CD4-positive, alpha-beta T cell treated with Interferon alpha-2 for 1 hour (primary cell): Measurements from ENCODE around the gene APOA5.
"Not testable (repeated sequence)": the region's sequence is repeated elsewhere in the genome, so short reads cannot be mapped to it uniquely, and the experiment has no call there.

Experiments
- DNase-seq, 2 donors: peaks; one replicate each; pipeline ENCODE4 v3.0.0-alpha.2; 2020 to 2022

The APOA5 gene, protein sequence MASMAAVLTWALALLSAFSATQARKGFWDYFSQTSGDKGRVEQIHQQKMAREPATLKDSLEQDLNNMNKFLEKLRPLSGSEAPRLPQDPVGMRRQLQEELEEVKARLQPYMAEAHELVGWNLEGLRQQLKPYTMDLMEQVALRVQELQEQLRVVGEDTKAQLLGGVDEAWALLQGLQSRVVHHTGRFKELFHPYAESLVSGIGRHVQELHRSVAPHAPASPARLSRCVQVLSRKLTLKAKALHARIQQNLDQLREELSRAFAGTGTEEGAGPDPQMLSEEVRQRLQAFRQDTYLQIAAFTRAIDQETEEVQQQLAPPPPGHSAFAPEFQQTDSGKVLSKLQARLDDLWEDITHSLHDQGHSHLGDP

DNA sequence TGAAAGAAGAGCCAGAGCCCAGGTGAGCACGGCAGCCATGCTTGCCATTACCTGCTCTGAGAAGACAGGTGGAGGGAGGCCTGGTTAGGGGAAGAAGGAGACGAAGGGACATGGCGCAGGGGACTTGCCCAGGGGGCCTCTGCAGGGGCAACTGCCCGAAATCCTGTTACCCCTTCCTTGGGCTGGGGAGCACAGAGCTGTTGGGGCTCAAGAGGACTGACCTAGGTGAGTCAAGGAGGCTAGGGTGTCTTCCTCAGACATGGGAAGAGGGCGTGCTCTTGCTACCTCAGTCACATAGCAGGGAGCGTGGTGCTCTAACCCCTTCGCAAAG, at the start of gene APOA5:
APOA5 (minus strand) TSS at position 67 of the 331 bp plus-strand sequence; CDS start at position 48, 19 bp downstream.
- DNase-seq, result no peak

DNA sequence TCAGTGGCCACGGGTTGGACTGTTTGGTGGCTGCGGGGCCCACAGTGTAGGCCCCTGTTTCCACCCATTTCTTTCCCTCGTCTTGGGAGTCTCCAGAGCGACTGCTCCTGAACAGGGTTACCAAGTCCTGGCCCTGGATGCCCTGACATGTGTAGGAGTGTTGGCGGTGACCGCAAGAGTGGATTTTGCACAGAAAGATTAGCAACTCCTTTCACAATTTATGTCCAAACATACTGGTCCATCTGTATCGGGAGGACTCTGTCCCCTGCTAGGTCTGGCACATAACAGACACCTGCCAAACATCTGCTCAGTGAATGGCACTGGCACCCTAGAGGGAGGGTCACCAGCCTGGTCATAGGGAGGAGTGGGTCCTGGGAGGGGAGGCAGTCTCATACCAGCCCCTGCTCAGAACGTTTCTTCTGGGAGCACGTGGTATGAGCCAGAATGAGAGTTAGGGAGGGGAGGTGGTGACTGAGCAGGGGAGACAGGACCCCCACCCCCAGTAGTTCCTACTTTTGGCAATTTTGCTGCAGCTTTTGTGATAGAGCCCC, 49.1 kb upstream of the APOA5 start:
- DNase-seq, result no peak

DNA sequence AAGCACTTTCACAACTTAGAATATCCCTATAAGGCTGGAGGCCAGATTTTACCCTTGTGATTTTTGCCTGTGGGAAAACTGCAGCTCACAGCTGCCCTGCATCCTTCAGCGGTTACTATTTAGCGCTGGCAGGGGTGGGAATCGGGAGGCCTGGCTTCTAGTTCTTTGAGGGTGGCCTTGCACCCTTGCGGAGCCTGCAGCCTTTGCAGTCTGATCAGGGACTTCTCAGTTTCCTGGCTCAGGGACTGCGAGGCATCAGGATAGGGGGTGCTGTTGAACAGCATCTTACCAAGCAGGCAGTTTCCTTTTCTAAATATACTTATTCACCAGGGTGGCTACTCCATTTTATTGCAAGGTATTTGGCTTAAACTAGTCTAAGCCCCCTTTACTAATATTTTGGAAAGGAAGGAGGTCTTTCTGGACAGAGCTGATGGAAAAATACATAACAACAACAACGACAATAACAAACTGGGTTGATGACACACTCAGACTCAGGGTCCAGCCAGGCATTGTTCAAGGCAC, 48.6 kb upstream of the APOA5 start:
- peak in 1 of 2 donors; percentile 9 for DNase-seq

DNA sequence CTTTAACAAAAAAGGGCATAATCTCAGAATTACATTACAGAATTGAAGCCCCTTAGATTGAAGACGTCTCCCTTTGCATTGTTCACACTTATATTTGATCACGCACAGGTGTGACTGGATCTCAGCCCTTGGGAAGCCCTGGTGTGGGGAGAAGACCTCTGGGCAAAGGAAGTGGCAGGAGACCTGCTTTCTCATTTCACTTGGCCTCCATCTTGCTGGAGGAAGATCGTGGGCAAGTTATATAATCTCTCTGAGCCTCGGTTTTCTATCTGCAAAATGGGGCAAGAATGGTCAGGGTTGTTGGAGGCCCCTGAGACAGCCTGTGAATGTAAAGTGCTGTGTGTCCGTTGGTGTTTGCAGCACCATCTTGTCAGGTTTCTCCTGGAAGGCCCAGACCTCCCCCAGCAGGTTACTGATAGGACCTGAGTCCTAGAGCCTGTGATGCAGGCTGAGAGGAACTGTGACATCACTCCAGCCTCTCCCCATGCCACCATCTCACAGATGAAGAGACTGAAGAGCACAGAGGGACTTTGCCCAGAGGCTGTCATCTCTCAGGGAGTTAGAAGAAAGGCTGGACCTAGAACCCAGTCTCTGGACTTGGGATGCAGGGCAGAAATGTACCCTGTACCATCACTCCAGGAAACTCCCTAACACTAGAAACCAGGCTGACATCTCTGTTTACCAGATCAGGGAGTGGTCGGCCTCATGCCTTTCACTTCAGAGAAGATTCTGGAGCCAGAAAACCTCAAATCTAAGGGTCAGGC, 46.8 kb upstream of the APOA5 start:
- no peak for DNase-seq

DNA sequence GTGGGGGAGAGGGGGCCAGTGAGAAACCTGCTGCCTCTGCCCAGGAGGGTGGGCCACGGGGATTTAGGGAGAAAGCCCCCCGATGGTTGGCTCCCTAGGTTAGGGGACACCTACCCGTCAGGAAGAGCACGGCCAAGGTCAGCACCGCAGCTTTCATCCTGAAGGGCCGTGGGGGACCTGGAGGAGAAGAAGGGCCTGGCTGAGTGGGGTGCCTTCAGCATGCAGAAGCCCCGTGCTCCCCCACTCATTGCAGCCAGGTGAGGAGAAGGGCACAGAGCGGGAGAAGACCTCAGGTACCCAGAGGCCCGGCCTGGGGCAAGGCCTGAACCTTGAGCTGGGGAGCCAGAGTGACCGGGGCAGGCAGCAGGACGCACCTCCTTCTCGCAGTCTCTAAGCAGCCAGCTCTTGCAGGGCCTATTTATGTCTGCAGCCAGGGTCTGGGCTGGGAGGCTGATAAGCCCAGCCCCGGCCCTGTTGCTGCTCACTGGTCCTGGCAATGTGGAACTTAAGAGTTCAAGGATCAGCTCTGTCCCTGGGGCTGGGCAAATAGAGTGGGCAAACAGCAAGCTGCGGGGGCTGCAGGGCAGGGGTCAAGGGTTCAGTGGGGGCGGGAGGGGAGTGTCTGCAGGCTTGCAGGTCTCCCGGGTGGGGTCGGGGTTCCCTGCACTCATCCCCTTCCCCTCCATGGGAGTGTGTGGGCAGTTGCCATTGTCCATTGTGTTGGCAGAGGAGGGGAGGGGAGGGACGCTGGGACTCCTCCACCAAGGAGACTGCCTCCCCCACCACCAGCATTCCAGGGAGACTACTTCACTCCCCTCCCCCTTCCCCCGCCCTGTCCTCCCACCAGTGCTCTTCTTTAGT, 45.8 kb upstream of the APOA5 start, which contains the start of gene APOA1:
APOA1 (minus strand) TSS at position 392 of the 861 bp plus-strand sequence; CDS start at position 157, 235 bp downstream.
- no peak for DNase-seq

DNA sequence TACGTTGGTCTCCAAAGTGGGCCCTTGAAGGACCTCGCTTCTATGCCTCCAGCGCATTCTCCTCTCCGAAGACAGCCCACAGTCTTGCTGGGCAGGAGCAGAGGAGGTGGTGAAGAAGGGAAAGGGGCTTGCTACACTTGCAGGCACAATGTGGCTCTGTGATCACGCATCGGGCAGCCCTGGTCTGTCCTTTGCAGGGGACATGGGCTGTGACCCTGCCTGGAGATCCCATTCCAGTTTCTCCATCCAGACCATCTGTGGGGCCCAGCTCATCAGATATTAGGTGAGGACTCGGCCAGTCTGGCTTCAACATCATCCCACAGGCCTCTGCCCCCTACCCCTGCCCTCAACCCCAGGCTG, 44.9 kb upstream of the APOA5 start:
- no peak for DNase-seq

DNA sequence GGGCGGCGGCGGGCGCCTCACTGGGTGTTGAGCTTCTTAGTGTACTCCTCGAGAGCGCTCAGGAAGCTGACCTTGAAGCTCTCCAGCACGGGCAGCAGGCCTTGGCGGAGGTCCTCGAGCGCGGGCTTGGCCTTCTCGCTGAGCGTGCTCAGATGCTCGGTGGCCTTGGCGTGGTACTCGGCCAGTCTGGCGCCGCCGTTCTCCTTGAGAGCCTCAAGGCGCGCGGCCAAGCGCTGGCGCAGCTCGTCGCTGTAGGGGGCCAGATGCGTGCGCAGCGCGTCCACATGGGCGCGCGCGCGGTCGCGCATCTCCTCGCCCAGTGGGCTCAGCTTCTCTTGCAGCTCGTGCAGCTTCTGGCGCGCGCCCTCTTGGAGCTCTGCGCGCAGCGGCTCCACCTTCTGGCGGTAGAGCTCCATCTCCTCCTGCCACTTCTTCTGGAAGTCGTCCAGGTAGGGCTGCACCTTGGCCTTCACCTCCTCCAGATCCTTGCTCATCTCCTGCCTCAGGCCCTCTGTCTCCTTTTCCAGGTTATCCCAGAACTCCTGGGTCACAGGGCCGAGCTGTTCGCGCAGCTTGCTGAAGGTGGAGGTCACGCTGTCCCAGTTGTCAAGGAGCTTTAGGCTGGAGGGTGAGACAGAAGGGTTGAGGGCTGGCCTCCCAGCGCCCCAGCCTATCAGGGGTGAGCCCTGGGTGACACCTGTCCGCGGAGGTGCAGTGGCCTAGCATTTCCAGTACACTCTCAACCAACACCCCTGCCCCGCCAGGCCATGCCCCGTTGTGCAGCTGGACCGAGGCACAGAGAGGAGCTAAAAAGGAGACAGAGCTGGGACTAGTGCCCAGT, 44.3 kb upstream of the APOA5 start:
- DNase-seq, result peak; percentile 84 to 86

DNA sequence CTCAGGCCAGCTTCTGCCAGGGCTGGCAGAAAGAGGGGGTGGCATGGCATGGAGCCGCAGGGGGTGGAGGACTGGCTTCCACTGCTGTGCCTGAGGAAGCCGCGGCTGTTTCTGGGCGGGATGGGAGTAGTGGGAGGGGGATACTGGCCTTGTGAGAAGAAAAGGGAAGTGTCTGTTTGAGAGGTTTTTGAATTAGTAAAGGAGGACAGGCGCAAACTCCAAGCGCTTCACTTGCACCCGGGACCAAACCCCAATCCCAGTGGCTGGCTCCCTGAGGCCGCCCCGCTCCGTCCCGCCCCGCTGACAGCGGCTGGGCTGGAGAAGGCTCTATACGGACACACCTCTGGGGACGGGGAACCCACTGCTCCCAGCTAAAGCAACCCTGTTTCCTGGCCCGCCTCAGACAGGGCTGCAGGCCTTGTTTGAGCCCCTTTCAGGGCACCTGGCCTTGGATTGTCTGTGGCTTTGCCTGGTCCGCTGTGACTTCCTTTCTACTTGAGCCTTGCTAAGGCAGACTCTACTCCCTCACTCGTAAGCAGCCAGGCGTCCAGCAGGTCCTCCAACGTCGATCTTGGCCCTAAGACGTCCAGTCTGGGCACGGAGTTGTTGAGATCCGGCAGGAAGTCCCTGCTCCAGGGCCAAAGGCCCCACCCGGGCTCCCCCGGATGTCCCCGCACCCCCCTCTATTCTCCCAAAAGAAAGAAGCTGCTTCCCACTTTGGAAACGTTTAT, 43.5 kb upstream of the APOA5 start:
- no peak for DNase-seq

DNA sequence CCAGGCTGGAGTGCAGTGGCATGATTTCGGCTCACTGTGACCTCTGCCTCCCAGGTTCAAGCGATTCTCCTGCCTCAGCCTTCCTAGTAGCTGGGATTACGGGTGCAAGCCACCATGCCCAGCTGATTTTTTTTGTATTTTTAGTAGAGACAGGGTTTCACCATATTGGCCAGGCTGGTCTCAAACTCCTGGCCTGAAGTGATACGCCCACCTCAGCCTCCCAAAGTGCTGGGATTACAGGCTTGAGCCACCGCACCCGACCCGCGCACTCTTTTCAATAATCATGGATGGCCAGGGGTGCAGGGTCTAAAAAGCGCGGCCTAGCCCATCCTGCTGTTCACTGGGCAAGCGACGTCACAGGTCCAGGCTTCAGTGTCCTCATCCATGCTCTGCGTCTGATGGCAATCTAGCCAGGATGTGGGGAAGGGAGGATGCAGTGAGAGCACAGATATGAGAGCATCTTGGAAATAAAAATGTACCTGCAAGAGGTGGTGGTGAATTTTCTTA, 42.9 kb upstream of the APOA5 start:
- not testable (repeated sequence) for DNase-seq

DNA sequence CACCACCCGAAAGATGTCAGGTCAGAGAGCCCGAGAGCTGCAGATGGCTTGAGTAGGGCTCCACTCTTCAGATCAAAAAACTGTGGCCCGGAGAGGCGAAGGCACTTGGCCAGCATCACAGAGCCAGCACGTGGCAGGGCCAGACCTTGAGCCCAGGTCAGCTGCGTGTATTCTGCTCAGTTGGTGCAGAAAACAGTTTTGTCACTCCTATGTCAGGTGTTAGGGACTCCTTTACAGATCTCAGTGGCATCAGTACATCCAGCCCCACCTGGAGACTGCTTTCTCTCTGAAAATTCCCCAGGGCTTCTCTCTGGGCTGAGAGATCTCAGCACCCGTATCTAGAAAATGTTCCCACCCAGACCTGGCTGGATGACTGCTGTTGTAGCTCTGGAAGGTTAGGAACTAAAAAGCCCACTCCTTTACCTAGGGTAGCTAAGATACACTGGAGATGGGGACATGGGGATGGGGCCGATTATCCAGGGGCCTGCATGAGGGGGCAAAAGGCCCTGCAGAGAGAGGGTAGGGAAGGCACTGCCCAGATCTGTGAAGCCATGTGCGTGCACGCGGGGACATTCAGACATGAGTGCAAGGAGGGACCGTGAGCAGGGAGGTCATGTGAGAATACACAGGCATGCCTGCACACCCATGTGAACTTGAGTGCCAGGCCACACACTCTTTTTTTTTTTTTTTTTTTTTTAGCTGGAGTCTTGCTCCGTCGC, 42.3 kb upstream of the APOA5 start:
- no peak for DNase-seq

DNA sequence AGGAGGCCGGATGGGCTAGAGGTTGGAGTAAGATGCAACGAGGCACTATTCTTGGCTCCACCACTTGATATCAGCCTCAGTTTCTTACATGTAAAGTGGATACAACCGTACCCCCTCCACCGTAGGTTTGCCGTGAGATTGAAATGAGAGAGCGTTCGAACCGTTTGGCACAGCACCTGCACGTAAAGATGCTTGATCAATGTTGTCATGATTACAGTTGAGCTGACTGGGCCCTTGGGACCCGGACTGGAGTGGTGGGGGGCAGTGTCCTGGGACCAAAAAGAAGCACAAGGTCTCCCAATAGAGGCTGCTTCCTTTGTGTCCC, 41.8 kb upstream of the APOA5 start:
- no peak for DNase-seq

DNA sequence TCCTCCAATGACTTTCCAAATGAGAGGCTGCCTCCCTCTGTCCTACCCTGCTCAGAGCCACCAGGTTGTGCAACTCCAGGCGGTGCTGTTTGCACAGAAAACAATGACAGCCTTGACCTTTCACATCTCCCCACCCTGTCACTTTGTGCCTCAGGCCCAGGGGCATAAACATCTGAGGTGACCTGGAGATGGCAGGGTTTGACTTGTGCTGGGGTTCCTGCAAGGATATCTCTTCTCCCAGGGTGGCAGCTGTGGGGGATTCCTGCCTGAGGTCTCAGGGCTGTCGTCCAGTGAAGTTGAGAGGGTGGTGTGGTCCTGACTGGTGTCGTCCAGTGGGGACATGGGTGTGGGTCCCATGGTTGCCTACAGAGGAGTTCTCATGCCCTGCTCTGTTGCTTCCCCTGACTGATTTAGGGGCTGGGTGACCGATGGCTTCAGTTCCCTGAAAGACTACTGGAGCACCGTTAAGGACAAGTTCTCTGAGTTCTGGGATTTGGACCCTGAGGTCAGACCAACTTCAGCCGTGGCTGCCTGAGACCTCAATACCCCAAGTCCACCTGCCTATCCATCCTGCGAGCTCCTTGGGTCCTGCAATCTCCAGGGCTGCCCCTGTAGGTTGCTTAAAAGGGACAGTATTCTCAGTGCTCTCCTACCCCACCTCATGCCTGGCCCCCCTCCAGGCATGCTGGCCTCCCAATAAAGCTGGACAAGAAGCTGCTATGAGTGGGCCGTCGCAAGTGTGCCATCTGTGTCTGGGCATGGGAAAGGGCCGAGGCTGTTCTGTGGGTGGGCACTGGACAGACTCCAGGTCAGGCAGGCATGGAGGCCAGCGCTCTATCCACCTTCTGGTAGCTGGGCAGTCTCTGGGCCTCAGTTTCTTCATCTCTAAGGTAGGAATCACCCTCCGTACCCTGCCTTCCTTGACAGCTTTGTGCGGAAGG, 40.9 kb upstream of the APOA5 start:
- no peak for DNase-seq

DNA sequence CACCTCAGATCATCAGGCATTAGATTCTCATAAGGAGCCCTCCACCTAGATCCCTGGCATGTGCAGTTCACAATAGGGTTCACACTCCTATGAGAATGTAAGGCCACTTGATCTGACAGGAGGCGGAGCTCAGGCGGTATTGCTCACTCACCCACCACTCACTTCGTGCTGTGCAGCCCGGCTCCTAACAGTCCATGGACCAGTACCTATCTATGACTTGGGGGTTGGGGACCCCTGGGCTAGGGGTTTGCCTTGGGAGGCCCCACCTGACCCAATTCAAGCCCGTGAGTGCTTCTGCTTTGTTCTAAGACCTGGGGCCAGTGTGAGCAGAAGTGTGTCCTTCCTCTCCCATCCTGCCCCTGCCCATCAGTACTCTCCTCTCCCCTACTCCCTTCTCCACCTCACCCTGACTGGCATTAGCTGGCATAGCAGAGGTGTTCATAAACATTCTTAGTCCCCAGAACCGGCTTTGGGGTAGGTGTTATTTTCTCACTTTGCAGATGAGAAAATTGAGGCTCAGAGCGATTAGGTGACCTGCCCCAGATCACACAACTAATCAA, 40.2 kb upstream of the APOA5 start:
- DNase-seq, result no peak

DNA sequence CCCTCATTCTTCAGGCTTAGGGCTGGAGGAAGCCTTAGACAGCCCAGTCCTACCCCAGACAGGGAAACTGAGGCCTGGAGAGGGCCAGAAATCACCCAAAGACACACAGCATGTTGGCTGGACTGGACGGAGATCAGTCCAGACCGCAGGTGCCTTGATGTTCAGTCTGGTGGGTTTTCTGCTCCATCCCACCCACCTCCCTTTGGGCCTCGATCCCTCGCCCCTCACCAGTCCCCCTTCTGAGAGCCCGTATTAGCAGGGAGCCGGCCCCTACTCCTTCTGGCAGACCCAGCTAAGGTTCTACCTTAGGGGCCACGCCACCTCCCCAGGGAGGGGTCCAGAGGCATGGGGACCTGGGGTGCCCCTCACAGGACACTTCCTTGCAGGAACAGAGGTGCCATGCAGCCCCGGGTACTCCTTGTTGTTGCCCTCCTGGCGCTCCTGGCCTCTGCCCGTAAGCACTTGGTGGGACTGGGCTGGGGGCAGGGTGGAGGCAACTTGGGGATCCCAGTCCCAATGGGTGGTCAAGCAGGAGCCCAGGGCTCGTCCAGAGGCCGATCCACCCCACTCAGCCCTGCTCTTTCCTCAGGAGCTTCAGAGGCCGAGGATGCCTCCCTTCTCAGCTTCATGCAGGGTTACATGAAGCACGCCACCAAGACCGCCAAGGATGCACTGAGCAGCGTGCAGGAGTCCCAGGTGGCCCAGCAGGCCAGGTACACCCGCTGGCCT, 38.7 kb upstream of the APOA5 start:
- no peak for DNase-seq

DNA sequence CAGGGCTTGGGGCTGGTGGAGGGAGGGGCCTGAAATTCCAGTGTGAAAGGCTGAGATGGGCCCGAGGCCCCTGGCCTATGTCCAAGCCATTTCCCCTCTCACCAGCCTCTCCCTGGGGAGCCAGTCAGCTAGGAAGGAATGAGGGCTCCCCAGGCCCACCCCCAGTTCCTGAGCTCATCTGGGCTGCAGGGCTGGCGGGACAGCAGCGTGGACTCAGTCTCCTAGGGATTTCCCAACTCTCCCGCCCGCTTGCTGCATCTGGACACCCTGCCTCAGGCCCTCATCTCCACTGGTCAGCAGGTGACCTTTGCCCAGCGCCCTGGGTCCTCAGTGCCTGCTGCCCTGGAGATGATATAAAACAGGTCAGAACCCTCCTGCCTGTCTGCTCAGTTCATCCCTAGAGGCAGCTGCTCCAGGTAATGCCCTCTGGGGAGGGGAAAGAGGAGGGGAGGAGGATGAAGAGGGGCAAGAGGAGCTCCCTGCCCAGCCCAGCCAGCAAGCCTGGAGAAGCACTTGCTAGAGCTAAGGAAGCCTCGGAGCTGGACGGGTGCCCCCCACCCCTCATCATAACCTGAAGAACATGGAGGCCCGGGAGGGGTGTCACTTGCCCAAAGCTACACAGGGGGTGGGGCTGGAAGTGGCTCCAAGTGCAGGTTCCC, 38.0 kb upstream of the APOA5 start, which contains the start of gene APOC3:
APOC3 (plus strand) TSS at position 383 of the 659 bp plus-strand sequence. CDS start 676 bp downstream, outside the sequence.
- DNase-seq, result no peak

DNA sequence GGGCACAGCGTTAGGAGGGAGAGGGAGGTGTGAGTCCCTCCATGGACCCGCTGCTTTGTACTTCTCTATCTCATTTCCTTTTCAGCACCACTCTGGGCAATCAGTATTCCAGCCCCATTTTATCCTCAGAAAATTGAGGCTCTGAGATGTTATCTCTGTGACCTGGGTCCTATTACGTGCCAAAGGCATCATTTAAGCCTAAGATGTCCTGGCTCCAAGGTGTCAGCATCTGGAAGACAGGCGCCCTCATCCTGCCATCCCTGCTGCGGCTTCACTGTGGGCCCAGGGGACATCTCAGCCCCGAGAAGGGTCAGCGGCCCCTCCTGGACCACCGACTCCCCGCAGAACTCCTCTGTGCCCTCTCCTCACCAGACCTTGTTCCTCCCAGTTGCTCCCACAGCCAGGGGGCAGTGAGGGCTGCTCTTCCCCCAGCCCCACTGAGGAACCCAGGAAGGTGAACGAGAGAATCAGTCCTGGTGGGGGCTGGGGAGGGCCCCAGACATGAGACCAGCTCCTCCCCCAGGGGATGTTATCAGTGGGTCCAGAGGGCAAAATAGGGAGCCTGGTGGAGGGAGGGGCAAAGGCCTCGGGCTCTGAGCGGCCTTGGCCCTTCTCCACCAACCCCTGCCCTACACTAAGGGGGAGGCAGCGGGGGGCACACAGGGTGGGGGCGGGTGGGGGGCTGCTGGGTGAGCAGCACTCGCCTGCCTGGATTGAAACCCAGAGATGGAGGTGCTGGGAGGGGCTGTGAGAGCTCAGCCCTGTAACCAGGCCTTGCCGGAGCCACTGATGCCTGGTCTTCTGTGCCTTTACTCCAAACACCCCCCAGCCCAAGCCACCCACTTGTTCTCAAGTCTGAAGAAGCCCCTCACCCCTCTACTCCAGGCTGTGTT, 37.2 kb upstream of the APOA5 start:
- no peak for DNase-seq
